Mesenchymal stem cell (in vitro differentiated cells and primary cell): ENCODE measurements around the gene USP47.
A peak's percentile ranks its signal among the peaks of the same experiment; 100 is the strongest.

Experiments used
- DNase-seq: peaks from one replicate; pipeline ENCODE4 v3.0.0-alpha.2; 2013
- H2AFZ ChIP-seq: one replicate; pipeline ENCODE4 v1.6.1; 2013; ENCODE audit warnings: low read depth, mild to moderate bottlenecking, control low read depth, inconsistent platforms, low read length, moderate library complexity
- H2AK5ac ChIP-seq: 2 replicates; pipeline ENCODE4 v1.6.1; 2013; ENCODE audit warnings: low read length, moderate library complexity, mild to moderate bottlenecking, inconsistent platforms; ENCODE audit not compliant: severe bottlenecking
- H2BK120ac ChIP-seq: one replicate; pipeline ENCODE4 v1.6.1; 2013; ENCODE audit warnings: low read depth, mild to moderate bottlenecking, inconsistent platforms, low read length, moderate library complexity
- H2BK12ac ChIP-seq, 2 experiments: one replicate each; pipeline ENCODE4 v1.6.1; 2013; ENCODE audit warnings: inconsistent platforms in 2 of 2, low read length in 2 of 2, mild to moderate bottlenecking in 2 of 2, moderate library complexity in 2 of 2, control low read depth in 1 of 2
- H2BK15ac ChIP-seq: one replicate; pipeline ENCODE4 v1.6.1; 2013; ENCODE audit warnings: mild to moderate bottlenecking, low read depth, inconsistent platforms; ENCODE audit not compliant: poor library complexity, severe bottlenecking
- H2BK5ac ChIP-seq: 2 replicates; pipeline ENCODE4 v1.6.1; 2013; ENCODE audit warnings: low read depth, mild to moderate bottlenecking, low read length, control low read depth, inconsistent platforms; ENCODE audit not compliant: poor library complexity, severe bottlenecking
- H3K14ac ChIP-seq, 2 experiments: one replicate each; pipeline ENCODE4 v1.6.1; 2013; ENCODE audit warnings: inconsistent platforms in 2 of 2, low read length in 2 of 2, control low read depth in 1 of 2, mild to moderate bottlenecking in 1 of 2, moderate library complexity in 1 of 2
- H3K18ac ChIP-seq, 2 experiments: one replicate each; pipeline ENCODE4 v1.6.1; 2013; ENCODE audit warnings: inconsistent platforms in 2 of 2, low read length in 2 of 2, control low read depth in 1 of 2, low read depth in 1 of 2, mild to moderate bottlenecking in 1 of 2
- H3K23ac ChIP-seq, 2 experiments: one replicate each; pipeline ENCODE4 v1.6.1; 2013; ENCODE audit warnings: inconsistent platforms in 2 of 2, low read length in 2 of 2, mild to moderate bottlenecking in 2 of 2, moderate library complexity in 2 of 2, control low read depth in 1 of 2
- H3K27ac ChIP-seq: 2 replicates; pipeline ENCODE4 v1.5.1; 2013; ENCODE audit warnings: mild to moderate bottlenecking, moderate library complexity, low read length, control low read depth, inconsistent platforms; ENCODE audit not compliant: poor library complexity, severe bottlenecking
- H3K27me3 ChIP-seq, 2 experiments: 2 replicates each; pipeline versions ENCODE4 v1.6.1 to v1.7.0; 2013; ENCODE audit warnings: low read length in 2 of 2, mild to moderate bottlenecking in 2 of 2, moderate library complexity in 2 of 2, control low read depth in 1 of 2, inconsistent platforms in 1 of 2; ENCODE audit not compliant: control insufficient read depth in 1 of 2, insufficient read depth in 1 of 2
- H3K36me3 ChIP-seq, 2 experiments: 2 replicates each; pipeline versions ENCODE4 v1.6.1 to v1.7.0; 2013; ENCODE audit warnings: low read length in 2 of 2, control low read depth in 1 of 2, inconsistent platforms in 1 of 2, low read depth in 1 of 2, mild to moderate bottlenecking in 1 of 2; ENCODE audit not compliant: insufficient read depth in 2 of 2, control insufficient read depth in 1 of 2
- H3K4ac ChIP-seq, 2 experiments: one replicate each; pipeline ENCODE4 v1.6.1; 2013; ENCODE audit warnings: inconsistent platforms in 2 of 2, low read length in 2 of 2, mild to moderate bottlenecking in 2 of 2, moderate library complexity in 2 of 2, control low read depth in 1 of 2, low read depth in 1 of 2
- H3K4me1 ChIP-seq: 2 replicates; pipeline ENCODE4 v1.6.1; 2013; ENCODE audit warnings: low read depth, low read length, control low read depth; ENCODE audit not compliant: control insufficient read depth, insufficient read depth
- H3K4me2 ChIP-seq: 2 replicates; pipeline ENCODE4 v1.6.1; 2013; ENCODE audit warnings: low read length, mild to moderate bottlenecking, inconsistent platforms; ENCODE audit not compliant: poor library complexity, severe bottlenecking
- H3K4me3 ChIP-seq, 2 experiments: 2 replicates each; pipeline versions ENCODE4 v1.5.1 to v1.7.0; 2013; ENCODE audit warnings: low read length in 2 of 2, mild to moderate bottlenecking in 2 of 2, control low read depth in 1 of 2, low read depth in 1 of 2; ENCODE audit not compliant: insufficient read depth in 1 of 2
- H3K79me1 ChIP-seq: replicated peaks from 2 replicates; pipeline ENCODE4 v1.6.1; 2013; ENCODE audit warnings: mild to moderate bottlenecking, control low read depth, low read length, inconsistent platforms; ENCODE audit not compliant: poor library complexity, severe bottlenecking
- H3K9ac ChIP-seq: 2 replicates; pipeline ENCODE4 v1.7.0; 2013; ENCODE audit warnings: mild to moderate bottlenecking, low read length, moderate library complexity
- H3K9me3 ChIP-seq: 2 replicates; pipeline ENCODE4 v1.7.0; 2013; ENCODE audit warnings: mild to moderate bottlenecking, low read length; ENCODE audit not compliant: control insufficient read depth
- H4K8ac ChIP-seq: one replicate; pipeline ENCODE4 v1.6.1; 2013; ENCODE audit warnings: inconsistent platforms, mild to moderate bottlenecking, low read length, moderate library complexity
- H4K91ac ChIP-seq: one replicate; pipeline ENCODE4 v1.6.1; 2013; ENCODE audit warnings: mild to moderate bottlenecking, low read length, inconsistent platforms
- WGBS: methylation state at CpG from one replicate; pipeline ENCODE4 v1.1.7; 2013; ENCODE audit warnings: mixed read lengths; 5-methylcytosine and 5-hydroxymethylcytosine counted together

USP47 gene

DNA sequence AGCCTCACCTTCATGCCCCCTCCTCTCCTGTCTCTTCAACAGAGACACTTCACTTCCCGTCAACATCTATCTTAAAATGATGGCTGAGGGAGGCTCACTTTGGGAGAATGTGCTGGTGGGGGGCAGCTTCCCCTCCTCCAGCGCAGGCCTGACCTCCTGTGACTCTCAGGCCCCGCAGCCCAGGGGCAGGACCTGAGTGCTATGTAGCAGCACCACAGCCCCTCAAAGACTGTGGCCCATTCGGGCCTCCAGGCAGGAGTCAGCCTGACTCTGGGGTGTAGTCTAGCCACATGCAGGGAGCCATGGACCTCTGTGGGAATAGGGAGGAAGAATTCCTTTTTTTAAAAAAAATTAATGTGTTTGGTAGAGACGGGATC lies 123.0 kb downstream of the USP47 start:
- H3K18ac ChIP-seq = no peak overlapping the region
- H4K8ac ChIP-seq = no peak overlapping the region
- no peaks in the 10 kb centered on the region for H3K27me3 ChIP-seq
- H3K4me3 ChIP-seq = no peak overlapping the region
- H2BK12ac ChIP-seq = no peak overlapping the region
- H3K36me3 ChIP-seq = peaks cover 16 to 75% of the 10 kb centered on the region in 2 experiments
- no peak overlapping the region for H3K4ac ChIP-seq
- no peak overlapping the region for H3K4me2 ChIP-seq
- H3K27ac ChIP-seq = no peak overlapping the region
- WGBS = 95% methylated on average over 5 of the region's 5 CpGs
- H3K23ac ChIP-seq = no peak overlapping the region
- H3K9me3 ChIP-seq = no peaks in the 10 kb centered on the region
- no peak overlapping the region for H3K14ac ChIP-seq
- H2BK5ac ChIP-seq = no peak overlapping the region
- H4K91ac ChIP-seq = no peak overlapping the region
- H3K9ac ChIP-seq = no peak overlapping the region
- H3K4me1 ChIP-seq = peaks cover 7% of the 10 kb centered on the region
- H2BK15ac ChIP-seq = no peak overlapping the region
- no peak for DNase-seq
- no peak overlapping the region for H2AK5ac ChIP-seq
- peaks cover 24% of the 10 kb centered on the region for H3K79me1 ChIP-seq
- H2BK120ac ChIP-seq = no peak overlapping the region
- no peak overlapping the region for H2AFZ ChIP-seq

GRCh38 chr11:11965192-11965591 lies 123.4 kb downstream of the USP47 start:
- no peak for DNase-seq
- H3K36me3 ChIP-seq = peaks cover 12 to 74% of the 10 kb centered on the region in 2 experiments
- no peak overlapping the region for H2BK120ac ChIP-seq
- no peak overlapping the region for H3K27ac ChIP-seq
- H3K4me3 ChIP-seq = no peak overlapping the region
- H4K91ac ChIP-seq = no peak overlapping the region
- H2BK15ac ChIP-seq = no peak overlapping the region
- no peak overlapping the region for H2AFZ ChIP-seq
- peak overlapping the region in 1 of 2 experiments; percentile 23 for H3K23ac ChIP-seq
- no peak overlapping the region for H3K14ac ChIP-seq
- peaks cover 25% of the 10 kb centered on the region for H3K79me1 ChIP-seq
- no peak overlapping the region for H3K9ac ChIP-seq
- 93% methylated on average over 3 of the region's 3 CpGs for WGBS
- no peaks in the 10 kb centered on the region for H3K9me3 ChIP-seq
- no peak overlapping the region for H3K4ac ChIP-seq
- no peak overlapping the region for H3K18ac ChIP-seq
- H3K4me2 ChIP-seq = no peak overlapping the region
- no peak overlapping the region for H2BK12ac ChIP-seq
- no peak overlapping the region for H2AK5ac ChIP-seq
- no peak overlapping the region for H2BK5ac ChIP-seq
- peaks cover 7% of the 10 kb centered on the region for H3K4me1 ChIP-seq
- no peaks in the 10 kb centered on the region for H3K27me3 ChIP-seq
- no peak overlapping the region for H4K8ac ChIP-seq

DNA sequence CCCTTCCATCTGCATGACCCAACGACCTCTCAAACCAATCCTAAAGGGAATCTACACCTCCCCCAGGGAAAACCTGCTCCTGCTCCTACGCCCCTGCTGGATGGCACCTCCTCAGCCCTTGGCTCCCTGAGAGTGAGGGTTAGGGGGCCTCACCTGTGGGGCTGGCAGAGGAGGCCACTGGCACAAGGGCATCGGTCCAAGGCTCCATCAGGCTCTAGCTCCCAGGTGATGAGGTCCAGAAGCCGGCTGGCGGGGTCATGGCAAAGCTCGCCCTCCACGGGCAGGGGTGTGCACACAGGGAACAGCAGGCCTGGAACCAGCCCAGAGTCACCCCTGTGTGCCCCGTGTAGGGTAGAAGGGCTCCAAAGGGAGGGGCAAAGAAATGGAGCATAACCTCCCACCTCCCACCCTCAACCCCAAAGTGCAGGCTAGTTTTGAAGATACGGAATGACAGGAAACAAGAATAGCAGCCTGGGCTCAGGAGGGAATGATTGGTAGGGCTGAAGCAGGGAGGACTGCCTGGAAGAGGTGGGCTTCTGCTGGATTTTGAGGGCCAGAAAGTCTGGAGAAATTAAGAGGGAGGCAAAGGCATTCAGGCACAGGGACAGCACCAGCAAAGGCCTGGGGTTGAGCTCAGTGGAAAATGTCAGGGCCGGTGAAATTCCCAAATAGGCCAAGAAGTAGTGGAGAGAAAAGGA lies 124.0 kb downstream of the USP47 start:
- Histone ChIP-seq H3K9ac (no peak overlapping the region), H3K18ac (no peak overlapping the region), H3K4me1 (peaks cover 7% of the 10 kb centered on the region), H4K91ac (no peak overlapping the region), H2AK5ac (no peak overlapping the region), H3K4me2 (no peak overlapping the region), H3K4me3 (no peak overlapping the region), H2BK15ac (no peak overlapping the region), H3K23ac (no peak overlapping the region), H2AFZ (no peak overlapping the region), H3K79me1 (peaks cover 29% of the 10 kb centered on the region), H3K4ac (no peak overlapping the region), H3K9me3 (no peaks in the 10 kb centered on the region), H4K8ac (no peak overlapping the region), H3K27ac (no peak overlapping the region), H3K36me3 (peaks cover 10 to 74% of the 10 kb centered on the region in 2 experiments), H3K14ac (no peak overlapping the region), H3K27me3 (no peaks in the 10 kb centered on the region), H2BK12ac (no peak overlapping the region), H2BK5ac (no peak overlapping the region), H2BK120ac (no peak overlapping the region)
- over 99% methylated on average over 7 of the region's 10 CpGs for WGBS
- DNase-seq = no peak

- peaks cover 10 to 72% of the 10 kb centered on the region in 2 experiments for H3K36me3 ChIP-seq
- 94% methylated on average over 7 of the region's 7 CpGs for WGBS
- no peak overlapping the region for H3K4me3 ChIP-seq
- no peak overlapping the region for H3K4ac ChIP-seq
- no peak overlapping the region for H2BK120ac ChIP-seq
- peaks cover 29% of the 10 kb centered on the region for H3K79me1 ChIP-seq
- H3K4me2 ChIP-seq = no peak overlapping the region
- H3K27me3 ChIP-seq = no peaks in the 10 kb centered on the region
- peaks cover 7% of the 10 kb centered on the region for H3K4me1 ChIP-seq
- no peak overlapping the region for H4K8ac ChIP-seq
- no peak overlapping the region for H3K27ac ChIP-seq
- no peak overlapping the region for H3K23ac ChIP-seq
- H2AFZ ChIP-seq = no peak overlapping the region
- H2AK5ac ChIP-seq = no peak overlapping the region
- no peaks in the 10 kb centered on the region for H3K9me3 ChIP-seq
- no peak overlapping the region for H3K18ac ChIP-seq
- no peak overlapping the region for H3K9ac ChIP-seq
- no peak overlapping the region for H2BK12ac ChIP-seq
- no peak for DNase-seq
- H3K14ac ChIP-seq = no peak overlapping the region
- no peak overlapping the region for H4K91ac ChIP-seq
- no peak overlapping the region for H2BK15ac ChIP-seq
- H2BK5ac ChIP-seq = no peak overlapping the region
These were observed 124.6 kb downstream of the USP47 start for GRCh38 chr11:11966354-11966741.
